COLO668 (cell line): Measurements from ENCODE around the gene PIGBOS1.
A peak's percentile ranks its signal among the peaks of the same experiment; 100 is the strongest.
"Not testable (repeated sequence)": the region's sequence is repeated elsewhere in the genome, so short reads cannot be mapped to it uniquely, and the experiment has no call there.

Experiments
- DNase-seq: peaks from one replicate; lab custom pipeline; 2025; ENCODE audit not compliant: unreplicated experiment; lab: John Stamatoyannopoulos, UW

PIGBOS1 gene

DNA sequence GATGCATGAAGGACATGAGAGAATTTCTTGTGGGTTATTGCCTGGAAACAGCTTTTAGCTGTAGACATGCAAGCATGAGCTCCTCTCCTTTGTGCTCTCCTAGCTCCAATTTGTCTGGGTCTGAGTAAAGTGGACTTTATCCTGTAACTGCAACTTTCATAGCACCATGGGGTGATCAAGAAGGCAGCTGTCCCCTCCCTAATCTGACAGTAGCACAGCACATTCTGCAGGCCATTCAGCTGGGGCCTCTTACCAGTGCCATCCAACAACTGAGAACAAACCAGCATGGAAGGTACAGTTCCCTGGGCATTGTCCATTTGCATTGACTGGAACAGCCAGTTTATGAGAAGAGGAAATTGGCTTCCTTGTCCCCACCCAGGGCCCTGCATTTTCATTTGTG, 21.6 kb downstream of the PIGBOS1 start:
- no peak for DNase-seq

GRCh38 chr15:55290528-55291057, 28.3 kb downstream of the PIGBOS1 start:
- peak; percentile 81 for DNase-seq

- peak; percentile 78 for DNase-seq
Observed at GRCh38 chr15:55289746-55290527, 29.0 kb downstream of the PIGBOS1 start, which contains the start of gene RAB27A. RAB27A (minus strand) TSS chr15:55289813; CDS start chr15:55234934, 54,879 bp downstream.

- peak; percentile 23 for DNase-seq
Observed at GRCh38 chr15:55289011-55289745, 29.7 kb downstream of the PIGBOS1 start.

- DNase-seq: no peak
Observed at GRCh38 chr15:55288006-55288717, 30.8 kb downstream of the PIGBOS1 start.

- DNase-seq: not testable (repeated sequence)
Observed at GRCh38 chr15:55286442-55287189, 32.3 kb downstream of the PIGBOS1 start.

DNA sequence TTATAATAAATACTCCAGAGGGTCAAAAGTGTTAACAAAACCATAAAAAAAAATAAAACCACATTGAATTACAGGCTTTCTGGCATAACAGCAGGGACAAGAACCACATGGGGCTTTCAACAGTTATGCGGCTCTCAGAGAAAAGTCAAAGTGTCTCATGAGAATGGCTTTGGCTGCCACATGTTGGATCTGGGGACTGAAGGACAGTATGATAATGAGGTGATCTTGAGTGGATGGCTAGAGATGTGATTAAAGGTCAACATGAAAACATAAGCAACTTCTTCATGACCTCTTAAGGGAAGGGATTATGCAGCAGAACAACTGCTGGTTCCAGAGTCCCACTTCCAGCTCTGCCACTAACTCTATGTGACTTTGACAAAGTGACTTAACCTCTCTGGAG, 34.5 kb downstream of the PIGBOS1 start:
- DNase-seq: no peak

DNA sequence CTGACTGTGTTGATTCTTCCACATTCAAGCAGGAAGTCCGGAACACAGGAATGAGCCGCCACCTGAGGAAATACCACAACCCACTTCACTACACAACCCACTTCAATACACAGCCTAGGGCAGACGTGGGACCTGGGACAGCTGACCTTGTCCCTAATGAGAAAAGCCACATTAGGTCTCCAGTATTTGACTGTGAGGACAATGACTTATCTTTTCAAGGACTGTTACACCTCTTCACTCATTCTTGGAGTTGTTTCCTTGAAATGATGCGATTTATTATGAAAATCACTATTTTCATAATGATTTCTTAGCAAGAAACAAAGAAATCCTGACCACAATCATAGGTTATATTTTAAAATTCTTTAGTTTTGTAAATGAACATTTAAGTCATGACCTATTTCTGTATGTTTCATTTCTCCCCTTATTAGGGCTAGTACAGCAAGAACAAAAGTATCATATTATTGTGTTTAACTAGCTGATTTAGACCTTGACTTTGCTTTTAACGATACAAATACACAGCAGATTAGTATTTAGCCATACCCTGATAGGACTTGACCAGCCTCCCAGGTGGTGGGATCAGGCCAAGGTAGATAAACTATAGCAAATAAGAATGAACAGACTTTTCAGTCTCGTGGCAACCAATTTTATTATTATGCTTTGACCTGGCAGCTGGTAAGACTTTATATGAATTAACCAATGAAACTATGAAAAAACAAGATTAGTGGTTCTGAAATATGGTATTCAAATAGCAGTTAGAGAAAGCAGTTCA, 35.4 kb downstream of the PIGBOS1 start:
- no peak for DNase-seq

DNA sequence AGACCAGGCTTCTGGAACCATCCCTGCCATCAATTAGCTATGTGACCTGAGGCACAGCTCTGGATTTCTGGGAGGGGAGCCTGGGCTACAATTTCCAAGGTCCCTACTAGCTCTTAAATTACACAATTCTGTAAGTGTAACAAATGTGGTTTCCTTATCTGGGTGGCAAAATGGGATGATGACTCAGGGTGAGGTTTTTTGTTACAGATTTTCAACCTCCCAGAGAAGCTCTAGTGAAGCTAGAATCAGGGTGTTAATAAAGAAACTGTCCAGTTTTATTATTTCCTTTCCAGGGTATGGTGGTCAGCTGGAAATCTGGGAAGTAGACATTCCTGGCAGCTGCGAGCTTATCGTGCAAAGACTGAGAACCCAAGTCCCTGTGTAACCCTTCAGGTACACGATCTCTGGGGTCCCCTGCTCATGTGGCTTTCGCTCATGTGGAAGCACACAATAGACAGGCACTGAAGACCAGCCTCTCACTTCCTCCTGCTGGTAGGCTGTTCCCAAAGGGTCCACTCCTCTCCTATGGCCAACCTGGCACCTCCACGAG, 36.6 kb downstream of the PIGBOS1 start:
- DNase-seq: no peak

- DNase-seq: no peak
Observed at GRCh38 chr15:55281517-55282228, 37.2 kb downstream of the PIGBOS1 start.

- not testable (repeated sequence) for DNase-seq
Observed at GRCh38 chr15:55280589-55280988, 38.3 kb downstream of the PIGBOS1 start.

- no peak for DNase-seq
Observed at GRCh38 chr15:55279746-55280351, 39.1 kb downstream of the PIGBOS1 start.

DNA sequence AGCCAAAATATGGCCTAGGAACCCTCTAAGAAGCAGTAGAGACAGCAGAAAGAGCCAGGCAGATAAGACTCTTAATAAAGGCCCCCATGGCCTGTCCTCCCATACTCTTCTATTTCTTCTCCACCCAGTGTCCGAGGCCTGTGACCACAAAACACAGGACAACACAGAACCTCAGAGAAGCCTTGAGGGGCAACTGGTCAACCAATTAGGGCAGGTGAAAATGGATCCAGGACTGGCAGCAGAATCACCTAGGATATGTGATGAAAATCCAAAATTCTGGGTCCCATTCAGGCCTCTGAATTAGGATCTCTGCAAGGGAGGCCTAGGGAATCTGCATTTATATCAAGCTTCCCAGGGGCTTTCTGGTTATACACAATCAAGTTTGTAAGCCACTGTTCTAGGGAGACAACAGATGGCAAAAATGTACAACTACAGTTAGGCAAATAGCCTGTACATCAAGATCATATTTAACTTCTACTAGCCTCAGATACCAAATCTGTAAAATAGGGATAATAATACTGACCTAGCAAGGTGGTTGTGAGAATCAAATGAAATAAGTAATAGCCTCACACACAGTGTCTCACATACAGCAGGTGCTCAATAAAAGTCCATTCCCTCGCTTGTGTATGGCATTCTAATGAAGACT, 39.7 kb downstream of the PIGBOS1 start:
- no peak for DNase-seq

- no peak for DNase-seq
Observed at GRCh38 chr15:55277715-55278114, 41.2 kb downstream of the PIGBOS1 start.

- DNase-seq: no peak
Observed at GRCh38 chr15:55277116-55277564, 41.8 kb downstream of the PIGBOS1 start.

DNA sequence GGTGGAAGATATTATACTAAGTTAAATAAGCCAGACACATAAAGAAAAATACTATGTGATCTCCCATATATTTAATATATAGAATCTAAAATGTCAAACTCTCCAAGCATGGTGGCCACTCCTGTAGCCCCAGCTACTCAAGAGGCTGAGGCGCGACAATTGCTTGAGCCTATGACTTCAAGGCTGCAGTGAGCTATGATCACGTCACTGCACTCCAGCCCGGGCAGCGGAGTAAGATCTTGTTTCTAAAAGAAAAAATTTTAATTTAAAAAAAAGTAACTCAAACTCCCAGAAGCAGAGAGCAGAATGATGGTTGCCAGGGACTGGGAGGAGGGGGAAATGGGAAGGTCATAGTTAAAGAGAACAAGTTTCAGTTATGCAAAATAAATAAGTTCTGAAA, 42.6 kb downstream of the PIGBOS1 start:
- DNase-seq: no peak

DNA sequence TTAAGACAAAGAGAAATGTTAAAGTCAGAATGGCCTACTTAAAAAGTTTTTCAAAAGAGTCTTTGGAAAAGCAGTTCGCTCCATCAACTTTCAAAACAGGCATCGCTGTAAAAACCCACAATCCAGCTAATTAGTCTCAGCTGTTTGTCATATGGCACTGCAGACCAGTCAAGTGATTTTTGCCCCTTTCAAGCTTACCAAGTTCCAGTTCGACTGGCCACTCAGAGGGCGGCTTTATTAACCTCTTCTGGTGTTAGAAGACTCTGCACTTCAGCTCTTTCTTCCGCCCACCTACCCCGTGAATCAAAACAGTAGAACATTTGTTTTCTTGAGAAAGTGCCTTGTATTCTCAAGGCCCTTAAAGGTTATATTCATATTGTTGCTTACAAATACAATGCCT, 48.6 kb downstream of the PIGBOS1 start:
- no peak for DNase-seq

DNA sequence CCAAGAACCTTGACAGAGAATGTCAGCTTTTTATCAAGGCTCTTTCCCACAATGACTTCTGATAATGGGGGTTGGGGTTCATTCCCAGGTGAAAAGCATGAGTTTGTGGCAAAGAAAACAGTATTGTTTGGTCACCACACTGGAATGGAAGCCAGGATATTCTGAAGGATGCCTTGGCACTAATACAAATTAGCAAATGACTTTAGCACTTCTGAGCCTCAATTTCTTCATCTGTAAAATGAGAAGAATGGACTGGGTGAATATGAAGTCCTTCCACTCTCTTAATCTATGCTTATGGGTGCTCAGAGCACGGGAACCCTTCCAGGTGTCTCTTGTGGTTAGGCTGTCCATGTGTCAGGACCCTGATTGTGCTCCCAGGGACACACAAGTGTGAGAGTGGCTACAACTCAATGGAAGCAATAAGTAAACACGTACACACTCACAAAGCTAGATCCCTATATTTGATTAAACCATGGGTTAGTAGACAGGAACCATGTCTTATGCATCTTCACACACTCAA, 50.7 kb downstream of the PIGBOS1 start:
- no peak for DNase-seq
